SK-N-MC (cell line): ENCODE measurements around the gene RAB11B.
"Not testable (repeated sequence)": the region's sequence is repeated elsewhere in the genome, so short reads cannot be mapped to it uniquely, and the experiment has no call there.

Source experiments
- DNase-seq: peaks from one replicate; pipeline ENCODE4 v3.0.0-alpha.2; 2011; ENCODE audit warnings: low read depth, low spot score
- H3K27ac ChIP-seq: fragments of 200-600 bp; sonication (generic); 2 replicates; pipeline ENCODE4 v1.5.1; 2016; ENCODE audit warnings: mixed run types
- H3K36me3 ChIP-seq: fragments of 200-600 bp; sonication (generic); 2 replicates; pipeline ENCODE4 v1.6.1; 2017; ENCODE audit warnings: antibody characterized with exemption, low read length, mixed read lengths; ENCODE audit not compliant: insufficient read depth
- H3K4me3 ChIP-seq: fragments of 200-600 bp; sonication (generic); 2 replicates; pipeline ENCODE4 v1.5.1; 2016
- H3K9ac ChIP-seq: fragments of 200-600 bp; sonication (generic); 2 replicates; pipeline ENCODE4 v1.8.0; 2017; ENCODE audit warnings: mixed run types, mixed read lengths; ENCODE audit not compliant: insufficient read length
- H3K9me3 ChIP-seq: fragments of 200-600 bp; sonication (generic); 2 replicates; pipeline ENCODE4 v1.6.1; 2017; ENCODE audit warnings: low read depth, mild to moderate bottlenecking, antibody characterized with exemption, low read length, moderate library complexity, mixed read lengths
- EZH2 ChIP-seq: fragments of 200-600 bp; sonication (generic); IDR thresholded peaks from one replicate; pipeline ENCODE4 v1.6.1; 2017; ENCODE audit warnings: antibody characterized with exemption
- FOXP2 ChIP-seq: optimal IDR thresholded peaks from 2 replicates; pipeline ENCODE3; 2011; ENCODE audit warnings: mild to moderate bottlenecking, moderate library complexity; ENCODE audit not compliant: insufficient read depth; ENCODE audit errors: extremely low read length, control extremely low read depth
- POLR2AphosphoS5 ChIP-seq: IDR thresholded peaks from 2 replicates; pipeline ENCODE4 v1.6.1; 2012; ENCODE audit warnings: mild to moderate bottlenecking, low read depth, low read length, borderline replicate concordance

RAB11B gene

GRCh38 chr19:8366961-8367326 is 23.2 kb upstream of the RAB11B start:
- Histone ChIP-seq H3K36me3 (no peaks in the 10 kb centered on the region; the same call in 1 of the 2 replicates), H3K9ac (no peak overlapping the region), H3K9me3 (no peaks in the 10 kb centered on the region), H3K27ac (no peak overlapping the region), H3K4me3 (peak overlapping the region; percentile 69)
- no peak for TF ChIP-seq POLR2AphosphoS5
- TF ChIP-seq FOXP2 = no peak
- no peak for TF ChIP-seq EZH2
- DNase-seq = no peak

- TF ChIP-seq POLR2AphosphoS5 (peak; percentile 47; the same call in 1 of the 2 replicates), EZH2 (no peak), FOXP2 (peak; percentile 47)
- peak overlapping the region; percentile 69 for H3K4me3 ChIP-seq
- no peaks in the 10 kb centered on the region for H3K9me3 ChIP-seq
- DNase-seq = no peak
- H3K36me3 ChIP-seq = no peaks in the 10 kb centered on the region; the same call in 1 of the 2 replicates
- H3K27ac ChIP-seq = 0 out of 2 replicates have a peak overlapping the region, but pooled peaks have one; percentile 42
- no peak overlapping the region for H3K9ac ChIP-seq
Observed at GRCh38 chr19:8367327-8368001, 22.7 kb upstream of the RAB11B start.

GRCh38 chr19:8370176-8371010 is 19.8 kb upstream of the RAB11B start:
- Histone ChIP-seq H3K36me3 (peaks cover 7% of the 10 kb centered on the region; the same call in 1 of the 2 replicates), H3K9ac (no peak overlapping the region), H3K27ac (no peak overlapping the region), H3K9me3 (no peaks in the 10 kb centered on the region), H3K4me3 (no peak overlapping the region)
- TF ChIP-seq EZH2 = no peak
- TF ChIP-seq POLR2AphosphoS5 = no peak
- no peak for DNase-seq

GRCh38 chr19:8371011-8371804 is 19.0 kb upstream of the RAB11B start:
- Histone ChIP-seq H3K27ac (no peak overlapping the region), H3K36me3 (peaks cover 7% of the 10 kb centered on the region; the same call in 1 of the 2 replicates), H3K9ac (no peak overlapping the region), H3K4me3 (no peak overlapping the region), H3K9me3 (no peaks in the 10 kb centered on the region)
- no peak for DNase-seq
- no peak for TF ChIP-seq EZH2
- TF ChIP-seq FOXP2 = no peak
- no peak for TF ChIP-seq POLR2AphosphoS5

- peaks cover 7% of the 10 kb centered on the region; the same call in 1 of the 2 replicates for H3K36me3 ChIP-seq
- 0 out of 2 replicates have a peak overlapping the region, but pooled peaks have one; percentile 6 for H3K27ac ChIP-seq
- no peak for DNase-seq
- H3K9me3 ChIP-seq = no peaks in the 10 kb centered on the region
- no peak overlapping the region for H3K4me3 ChIP-seq
- TF ChIP-seq FOXP2 (no peak), EZH2 (no peak), POLR2AphosphoS5 (no peak)
- H3K9ac ChIP-seq = no peak overlapping the region
Observed at GRCh38 chr19:8373867-8374813, 16.0 kb upstream of the RAB11B start.

- H3K9ac ChIP-seq, DNase-seq, H3K9me3 ChIP-seq: not testable (repeated sequence)
Observed at GRCh38 chr19:8375766-8376165, 14.4 kb upstream of the RAB11B start.

GRCh38 chr19:8376373-8376974 is 13.7 kb upstream of the RAB11B start:
- H3K36me3 ChIP-seq, H3K4me3 ChIP-seq, H3K27ac ChIP-seq, DNase-seq, H3K9ac ChIP-seq, H3K9me3 ChIP-seq: not testable (repeated sequence)

More at GRCh38 chr19:8375766-8376165, 14.4 kb upstream of the RAB11B start:
- not testable (repeated sequence) for H3K4me3 ChIP-seq, H3K36me3 ChIP-seq, H3K27ac ChIP-seq
